ENCODE data around the gene PSRC1.
"Not testable (repeated sequence)": the region's sequence is repeated elsewhere in the genome, so short reads cannot be mapped to it uniquely, and the experiment has no call there.

The PSRC1 gene

GRCh38 chr1:109296782-109297181 is 13.8 kb upstream of the PSRC1 start:
- Histone ChIP-seq H3K4me1 (ENCODE audit: control insufficient read depth, insufficient read depth, low read length) (peaks cover 8% of the 10 kb centered on the region), H3K4me3 (ENCODE audit: insufficient read depth, low read depth, low read length) (no peak overlapping the region), H3K27ac (ENCODE audit: insufficient read depth, low read depth, low read length, poor library complexity, severe bottlenecking) (no peak overlapping the region), H3K27me3 (ENCODE audit: control insufficient read depth, insufficient read depth, low read length, poor library complexity, severe bottlenecking) (no peaks in the 10 kb centered on the region), H3K36me3 (ENCODE audit: control insufficient read depth, insufficient read depth, low read length) (no peaks in the 10 kb centered on the region), H3K9me3 (ENCODE audit: control insufficient read depth, low read length) (no peaks in the 10 kb centered on the region)
- 95% methylated on average over 16 of the region's 16 CpGs for WGBS, 2 experiments

GRCh38 chr1:109295712-109296415 is 12.9 kb upstream of the PSRC1 start:
- H3K36me3 ChIP-seq (ENCODE audit: control insufficient read depth, insufficient read depth, low read length): no peaks in the 10 kb centered on the region
- no peak overlapping the region for H3K27ac ChIP-seq (ENCODE audit: insufficient read depth, low read depth, low read length, poor library complexity, severe bottlenecking)
- H3K4me3 ChIP-seq (ENCODE audit: insufficient read depth, low read depth, low read length): no peak overlapping the region
- H3K4me1 ChIP-seq (ENCODE audit: control insufficient read depth, insufficient read depth, low read length): peaks cover 8% of the 10 kb centered on the region
- 83 to 84% methylated on average over 12 of the region's 12 CpGs for WGBS, 2 experiments
- no peaks in the 10 kb centered on the region for H3K27me3 ChIP-seq (ENCODE audit: control insufficient read depth, insufficient read depth, low read length, poor library complexity, severe bottlenecking)
- H3K9me3 ChIP-seq (ENCODE audit: control insufficient read depth, low read length): no peaks in the 10 kb centered on the region

GRCh38 chr1:109294481-109294880 is 11.5 kb upstream of the PSRC1 start:
- Histone ChIP-seq H3K9me3 (ENCODE audit: control insufficient read depth, low read length) (no peaks in the 10 kb centered on the region), H3K36me3 (ENCODE audit: control insufficient read depth, insufficient read depth, low read length) (no peaks in the 10 kb centered on the region), H3K4me1 (ENCODE audit: control insufficient read depth, insufficient read depth, low read length) (peaks cover 5% of the 10 kb centered on the region), H3K4me3 (ENCODE audit: insufficient read depth, low read depth, low read length) (no peak overlapping the region), H3K27me3 (ENCODE audit: control insufficient read depth, insufficient read depth, low read length, poor library complexity, severe bottlenecking) (no peaks in the 10 kb centered on the region), H3K27ac (ENCODE audit: insufficient read depth, low read depth, low read length, poor library complexity, severe bottlenecking) (no peak overlapping the region)
- 95 to 97% methylated on average over 4 of the region's 4 CpGs for WGBS, 2 experiments

GRCh38 chr1:109293026-109293425 is 10.1 kb upstream of the PSRC1 start:
- Histone ChIP-seq H3K9me3 (ENCODE audit: control insufficient read depth, low read length) (no peaks in the 10 kb centered on the region), H3K27ac (ENCODE audit: insufficient read depth, low read depth, low read length, poor library complexity, severe bottlenecking) (no peak overlapping the region), H3K4me3 (ENCODE audit: insufficient read depth, low read depth, low read length) (no peak overlapping the region), H3K36me3 (ENCODE audit: control insufficient read depth, insufficient read depth, low read length) (no peaks in the 10 kb centered on the region), H3K27me3 (ENCODE audit: control insufficient read depth, insufficient read depth, low read length, poor library complexity, severe bottlenecking) (no peaks in the 10 kb centered on the region), H3K4me1 (ENCODE audit: control insufficient read depth, insufficient read depth, low read length) (no peaks in the 10 kb centered on the region)
- WGBS, 2 experiments: 88% methylated on average over 2 of the region's 2 CpGs

- no peak overlapping the region for H3K4me3 ChIP-seq (ENCODE audit: insufficient read depth, low read depth, low read length)
- no peak overlapping the region for H3K27ac ChIP-seq (ENCODE audit: insufficient read depth, low read depth, low read length, poor library complexity, severe bottlenecking)
- no peaks in the 10 kb centered on the region for H3K27me3 ChIP-seq (ENCODE audit: control insufficient read depth, insufficient read depth, low read length, poor library complexity, severe bottlenecking)
- H3K4me1 ChIP-seq (ENCODE audit: control insufficient read depth, insufficient read depth, low read length): no peaks in the 10 kb centered on the region
- H3K9me3 ChIP-seq (ENCODE audit: control insufficient read depth, low read length): no peaks in the 10 kb centered on the region
- 80% methylated on average over 9 of the region's 9 CpGs for WGBS, 2 experiments
- H3K36me3 ChIP-seq (ENCODE audit: control insufficient read depth, insufficient read depth, low read length): no peaks in the 10 kb centered on the region
Measured at GRCh38 chr1:109292364-109292763, 9.4 kb upstream of the PSRC1 start.

- Histone ChIP-seq H3K4me1 (ENCODE audit: control insufficient read depth, insufficient read depth, low read length) (no peaks in the 10 kb centered on the region), H3K36me3 (ENCODE audit: control insufficient read depth, insufficient read depth, low read length) (no peaks in the 10 kb centered on the region), H3K27me3 (ENCODE audit: control insufficient read depth, insufficient read depth, low read length, poor library complexity, severe bottlenecking) (no peaks in the 10 kb centered on the region), H3K9me3 (ENCODE audit: control insufficient read depth, low read length) (no peaks in the 10 kb centered on the region), H3K27ac (ENCODE audit: insufficient read depth, low read depth, low read length, poor library complexity, severe bottlenecking) (no peak overlapping the region), H3K4me3 (ENCODE audit: insufficient read depth, low read depth, low read length) (no peak overlapping the region)
- WGBS, 2 experiments: 90 to 92% methylated on average over 6 of the region's 6 CpGs
Measured at GRCh38 chr1:109290998-109291397, 8.1 kb upstream of the PSRC1 start.

GRCh38 chr1:109290137-109290536 is 7.2 kb upstream of the PSRC1 start:
- no peak overlapping the region for H3K4me3 ChIP-seq (ENCODE audit: insufficient read depth, low read depth, low read length)
- no peaks in the 10 kb centered on the region for H3K9me3 ChIP-seq (ENCODE audit: control insufficient read depth, low read length)
- H3K27ac ChIP-seq (ENCODE audit: insufficient read depth, low read depth, low read length, poor library complexity, severe bottlenecking): no peak overlapping the region
- 93 to 98% methylated on average over 1 of the region's 1 CpG for WGBS, 2 experiments
- H3K27me3 ChIP-seq (ENCODE audit: control insufficient read depth, insufficient read depth, low read length, poor library complexity, severe bottlenecking): no peaks in the 10 kb centered on the region
- H3K36me3 ChIP-seq (ENCODE audit: control insufficient read depth, insufficient read depth, low read length): no peaks in the 10 kb centered on the region
- H3K4me1 ChIP-seq (ENCODE audit: control insufficient read depth, insufficient read depth, low read length): no peaks in the 10 kb centered on the region

- not testable (repeated sequence) for H3K36me3 ChIP-seq (ENCODE audit: control insufficient read depth, insufficient read depth, low read length); H3K27ac ChIP-seq (ENCODE audit: insufficient read depth, low read depth, low read length, poor library complexity, severe bottlenecking)
- 87 to 91% methylated on average over 5 of the region's 5 CpGs for WGBS, 2 experiments
Measured at GRCh38 chr1:109286762-109287161, 3.8 kb upstream of the PSRC1 start.

GRCh38 chr1:109283748-109284600 is 1.0 kb upstream of the PSRC1 start:
- Histone ChIP-seq H3K4me1 (ENCODE audit: control insufficient read depth, insufficient read depth, low read length) (peaks cover 7% of the 10 kb centered on the region), H3K4me3 (ENCODE audit: insufficient read depth, low read depth, low read length) (peak overlapping the region; percentile 85), H3K9me3 (ENCODE audit: control insufficient read depth, low read length) (no peaks in the 10 kb centered on the region), H3K27ac (ENCODE audit: insufficient read depth, low read depth, low read length, poor library complexity, severe bottlenecking) (no peak overlapping the region), H3K36me3 (ENCODE audit: control insufficient read depth, insufficient read depth, low read length) (peaks cover 6% of the 10 kb centered on the region), H3K27me3 (ENCODE audit: control insufficient read depth, insufficient read depth, low read length, poor library complexity, severe bottlenecking) (no peaks in the 10 kb centered on the region)
- WGBS, 2 experiments: 84 to 87% methylated on average over 17 of the region's 17 CpGs

More at GRCh38 chr1:109286762-109287161, 3.8 kb upstream of the PSRC1 start:
- H3K4me3 ChIP-seq (ENCODE audit: insufficient read depth, low read depth, low read length); H3K27me3 ChIP-seq (ENCODE audit: control insufficient read depth, insufficient read depth, low read length, poor library complexity, severe bottlenecking); H3K9me3 ChIP-seq (ENCODE audit: control insufficient read depth, low read length); H3K4me1 ChIP-seq (ENCODE audit: control insufficient read depth, insufficient read depth, low read length): not testable (repeated sequence)

GRCh38 chr1:109282497-109282951 is 421 bp downstream of the PSRC1 start:
- H3K27me3 ChIP-seq (ENCODE audit: control insufficient read depth, insufficient read depth, low read length, poor library complexity, severe bottlenecking): no peaks in the 10 kb centered on the region
- peaks cover 9% of the 10 kb centered on the region for H3K36me3 ChIP-seq (ENCODE audit: control insufficient read depth, insufficient read depth, low read length)
- H3K4me1 ChIP-seq (ENCODE audit: control insufficient read depth, insufficient read depth, low read length): peaks cover 7% of the 10 kb centered on the region
- 4 to 5% methylated on average over 10 of the region's 10 CpGs for WGBS, 2 experiments
- no peaks in the 10 kb centered on the region for H3K9me3 ChIP-seq (ENCODE audit: control insufficient read depth, low read length)
- H3K27ac ChIP-seq (ENCODE audit: insufficient read depth, low read depth, low read length, poor library complexity, severe bottlenecking): no peak overlapping the region
- peak overlapping the region; percentile 85 for H3K4me3 ChIP-seq (ENCODE audit: insufficient read depth, low read depth, low read length)
